Smooth muscle cell of the brain vasculature (primary cell): ENCODE data around the gene MICAL2.
A peak's percentile ranks its signal among the peaks of the same experiment; 100 is the strongest.
"Not testable (repeated sequence)": the region's sequence is repeated elsewhere in the genome, so short reads cannot be mapped to it uniquely, and the experiment has no call there.

Source experiments
- DNase-seq: peaks from one replicate; pipeline ENCODE4 v3.0.0-alpha.2; 2012; ENCODE audit warnings: low read depth, low spot score

MICAL2 gene

DNA sequence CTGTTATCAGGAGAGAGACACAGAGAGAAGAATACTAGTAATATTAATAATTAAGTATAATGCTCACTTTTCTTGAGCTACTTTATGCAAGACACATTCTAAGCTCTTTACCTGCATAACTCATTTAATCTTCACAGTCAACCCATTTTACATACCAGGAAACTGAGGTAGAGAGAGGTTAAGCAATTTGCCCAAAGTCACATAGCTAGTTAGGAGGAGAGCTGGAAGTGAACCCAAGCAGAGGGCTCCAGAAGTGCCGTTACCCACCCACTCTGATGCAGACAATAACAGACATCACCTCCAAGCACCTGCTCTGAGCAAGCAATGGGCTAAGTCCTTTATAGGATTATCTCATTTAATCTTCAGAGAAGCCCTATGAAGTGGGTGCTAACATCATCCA, 24.8 kb downstream of the MICAL2 start:
- no peak for DNase-seq

DNA sequence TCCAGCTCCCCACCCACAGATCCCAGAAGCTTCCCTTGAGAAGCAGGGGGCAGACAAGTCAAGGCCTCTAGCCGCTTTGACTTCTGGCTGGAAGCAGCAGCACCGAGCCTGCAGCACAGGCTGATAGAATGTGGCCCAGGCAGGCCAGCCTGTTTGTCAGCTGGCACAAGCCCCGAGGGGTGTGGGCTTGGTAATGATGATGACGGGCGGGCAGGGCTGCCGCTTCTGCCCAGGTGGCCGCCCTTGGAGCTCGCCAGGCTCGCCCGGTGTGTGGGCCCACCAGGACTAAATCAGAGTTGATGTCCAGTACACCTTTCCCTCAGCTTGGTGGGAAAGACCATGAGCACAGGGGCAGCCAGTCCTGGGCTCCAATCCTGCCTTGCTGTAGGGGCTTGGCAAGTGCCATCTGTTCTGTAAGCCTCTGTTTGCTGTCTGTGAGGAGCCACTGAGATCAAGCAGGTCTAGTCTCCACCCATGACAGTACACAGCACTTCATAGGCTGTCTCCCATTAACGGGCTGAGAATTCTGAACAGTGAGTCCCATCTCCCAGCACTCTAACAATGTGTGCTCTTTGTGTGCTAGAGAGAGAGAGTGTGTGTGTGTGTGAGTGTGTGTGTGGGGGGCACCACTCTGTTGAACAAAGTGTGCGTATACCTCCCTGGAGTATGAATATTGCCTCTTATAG, 26.8 kb downstream of the MICAL2 start:
- no peak for DNase-seq

DNA sequence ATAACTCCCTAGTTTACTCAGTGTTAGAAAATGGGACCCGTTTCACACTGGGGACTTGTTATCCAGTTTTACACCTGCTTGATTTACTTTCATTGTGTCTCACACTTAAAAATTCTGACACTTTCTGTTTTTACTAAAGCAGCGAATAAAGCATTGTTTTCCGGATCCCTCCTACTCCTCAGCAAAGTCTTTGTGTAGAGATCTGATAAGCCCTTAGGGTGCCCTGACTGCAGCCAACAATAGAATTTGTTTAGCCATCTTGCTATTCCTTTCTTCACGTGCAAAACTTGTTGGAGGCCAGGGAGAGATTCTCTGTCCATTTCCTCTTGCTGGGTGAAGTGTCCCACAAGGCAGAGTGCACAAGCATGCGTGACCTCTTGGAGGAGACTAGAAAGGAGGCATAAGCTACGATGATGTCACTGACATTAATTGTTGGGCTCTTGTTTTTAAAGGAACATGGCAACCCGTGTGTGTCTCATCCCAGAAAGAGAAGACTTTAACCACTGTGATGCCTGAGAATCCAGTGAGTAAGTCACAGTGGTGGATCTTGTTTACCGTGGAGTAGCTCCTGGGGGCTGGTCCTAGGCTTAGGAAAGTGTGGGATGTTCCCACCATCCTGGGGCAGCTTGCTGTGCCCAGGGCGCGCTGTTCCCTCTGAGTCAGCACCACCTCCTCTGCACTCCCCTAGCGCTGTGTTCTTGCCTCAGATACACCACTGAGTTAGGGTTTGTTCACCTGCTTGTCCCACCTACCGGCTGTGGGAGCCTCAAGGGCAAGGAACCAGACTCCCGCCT, 27.7 kb downstream of the MICAL2 start:
- DNase-seq = peak; percentile 90

DNA sequence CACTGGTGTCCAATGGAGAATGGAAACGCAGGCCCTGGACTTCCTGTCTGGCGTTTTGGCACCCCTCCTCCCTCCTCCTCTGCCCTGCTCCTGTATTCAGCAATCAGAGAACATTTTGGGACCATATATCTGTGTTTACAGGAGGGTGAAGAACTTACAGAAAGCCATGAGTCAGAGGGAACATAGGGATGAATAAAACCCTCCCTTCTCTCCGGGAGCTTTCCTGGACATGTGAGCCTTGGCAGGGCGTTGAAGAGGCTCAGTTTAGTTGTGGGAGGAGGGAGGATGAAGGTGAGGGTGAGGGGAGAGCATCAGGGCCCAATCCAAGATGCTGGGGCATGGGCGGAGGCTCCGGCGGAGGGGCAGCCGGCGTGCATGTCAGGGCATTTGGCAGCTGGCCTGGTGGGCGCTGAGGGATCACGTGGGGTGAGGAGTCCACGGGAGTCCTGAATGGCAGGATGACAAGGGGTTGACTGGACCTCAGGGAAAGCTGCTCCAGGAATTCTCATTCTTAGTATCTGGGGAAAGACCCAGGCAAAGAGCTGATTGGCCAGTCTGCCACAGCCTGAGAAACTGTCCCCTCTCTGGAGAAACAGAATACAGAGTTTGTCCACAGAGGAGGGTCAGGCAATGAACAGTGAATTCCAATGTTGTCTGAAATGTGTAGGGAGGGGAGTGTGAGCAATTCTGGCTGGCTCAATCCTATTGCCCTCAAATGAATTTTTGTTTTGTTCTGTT, 28.9 kb downstream of the MICAL2 start:
- DNase-seq = peak; percentile 88

DNA sequence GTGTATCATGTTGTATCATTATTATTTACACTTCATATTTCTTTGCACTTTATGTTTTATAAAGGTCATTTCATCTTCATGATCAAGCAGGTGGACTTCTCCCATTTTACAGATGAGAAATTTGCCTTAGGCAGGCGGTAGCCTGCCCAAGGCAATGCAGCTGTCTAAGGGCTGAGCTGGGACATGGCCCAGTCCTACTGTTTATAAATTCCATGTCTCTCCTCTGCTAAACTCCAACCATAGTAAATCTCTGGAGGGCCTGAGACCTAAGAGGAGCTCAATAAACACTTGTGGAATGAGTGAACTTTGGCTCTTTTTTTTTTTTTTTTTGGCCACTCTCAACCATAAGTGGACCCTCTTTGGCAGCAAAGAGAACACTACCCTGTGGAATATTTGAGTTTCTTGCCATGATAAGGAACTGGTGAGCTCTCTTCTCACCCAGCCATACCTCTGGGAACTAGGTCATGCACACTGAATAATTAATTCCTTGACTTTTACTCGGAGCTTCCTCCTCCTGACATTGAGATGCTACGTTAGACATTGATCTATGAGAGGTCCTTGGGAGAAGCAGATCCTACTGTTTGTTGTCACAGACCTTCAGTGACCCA, 29.9 kb downstream of the MICAL2 start:
- DNase-seq = no peak

DNA sequence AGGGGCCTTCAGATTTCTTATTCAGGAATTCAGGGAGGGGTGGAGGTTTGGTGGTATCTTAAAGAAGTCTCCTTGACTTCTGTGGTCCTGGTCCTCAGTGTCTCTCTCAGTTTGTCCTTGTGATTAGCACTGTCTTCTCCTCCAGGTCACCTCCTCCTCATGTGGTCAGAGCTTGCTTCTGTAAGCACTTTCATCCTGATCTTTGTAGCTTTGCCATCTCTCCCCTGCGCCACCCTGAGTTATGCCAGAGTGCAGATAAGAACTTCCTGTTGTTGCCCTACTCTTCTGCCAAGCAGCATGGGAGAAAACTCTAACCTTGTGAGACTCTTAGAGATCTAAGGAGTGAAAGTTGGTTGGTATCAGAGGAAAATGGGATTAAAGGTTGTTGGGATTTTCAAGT, 30.9 kb downstream of the MICAL2 start:
- no peak for DNase-seq

DNA sequence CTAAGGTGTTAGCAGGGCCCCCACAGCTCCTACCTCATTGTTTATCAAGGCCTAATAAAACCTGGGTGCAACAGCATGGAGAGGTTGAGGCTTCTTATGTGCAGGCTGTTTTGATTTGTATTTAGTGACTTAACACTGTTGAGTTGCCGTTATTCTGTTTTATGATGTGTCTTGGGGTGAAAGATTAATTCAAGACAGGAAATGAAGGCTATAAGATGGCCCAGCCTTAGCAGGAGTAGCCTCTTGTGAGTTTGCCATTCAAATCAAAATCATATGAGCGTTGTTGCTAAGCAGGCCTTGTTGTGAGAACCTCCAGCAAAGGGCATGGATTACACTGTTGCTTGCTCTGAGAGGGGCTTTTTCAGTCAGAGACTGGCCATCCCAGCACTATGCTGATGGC, 31.8 kb downstream of the MICAL2 start:
- DNase-seq = no peak

DNA sequence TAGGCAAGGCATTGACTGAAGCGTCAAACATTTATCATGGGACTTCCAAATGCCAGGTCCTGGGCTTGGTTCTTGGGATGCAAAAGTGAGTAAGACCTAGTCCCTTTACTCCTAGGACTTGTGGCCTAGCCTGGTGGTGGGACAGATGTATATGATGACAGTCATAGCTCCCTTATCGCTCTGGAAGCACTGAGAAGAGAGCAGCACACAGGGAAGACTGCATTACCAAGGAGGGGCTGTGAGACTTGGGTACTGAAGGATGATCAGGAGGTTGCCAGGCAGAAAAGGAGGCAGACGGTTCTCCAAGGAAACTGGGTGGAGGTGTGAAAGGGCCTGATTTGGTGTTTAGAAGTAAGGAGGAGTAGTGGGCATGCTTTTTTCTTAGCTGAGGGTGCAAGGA, 32.5 kb downstream of the MICAL2 start:
- no peak for DNase-seq

DNA sequence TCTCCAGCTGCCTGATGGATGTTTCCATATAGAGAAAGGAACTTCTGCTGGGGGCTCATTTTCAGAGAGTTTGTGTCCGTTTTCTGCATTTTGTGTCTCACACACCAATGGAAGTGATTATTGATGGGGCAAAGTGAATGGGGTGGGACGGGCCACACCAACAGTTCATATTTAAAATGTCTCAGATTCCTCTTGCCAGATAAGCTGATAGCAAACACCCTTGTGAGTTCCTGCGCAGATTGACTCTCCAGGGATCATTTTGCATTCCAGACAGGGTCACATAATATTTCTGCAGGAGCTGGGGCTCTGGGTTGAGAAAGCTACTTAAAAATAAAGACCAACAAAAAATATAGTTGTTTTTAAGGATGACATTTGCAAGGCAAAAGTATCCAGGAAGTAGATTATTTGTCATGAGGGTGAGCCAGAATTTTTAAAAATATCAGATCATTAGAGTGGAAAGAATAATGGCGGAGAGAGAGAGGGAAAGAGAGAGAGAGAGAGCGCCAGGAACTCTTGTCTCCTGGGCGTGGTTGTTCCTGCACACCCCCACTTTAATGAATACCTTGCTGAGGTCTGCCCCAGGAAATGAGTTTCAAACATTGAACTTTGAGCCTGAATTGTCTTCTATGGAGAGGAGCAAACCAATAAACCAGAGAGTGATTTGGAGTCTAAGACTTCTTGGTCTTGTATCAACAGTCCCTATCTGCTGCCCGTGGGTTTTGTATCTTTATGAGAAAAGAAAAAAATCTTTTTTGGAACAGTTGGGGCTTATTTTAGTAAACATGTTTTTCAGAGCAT, 33.3 kb downstream of the MICAL2 start:
- DNase-seq = no peak

DNA sequence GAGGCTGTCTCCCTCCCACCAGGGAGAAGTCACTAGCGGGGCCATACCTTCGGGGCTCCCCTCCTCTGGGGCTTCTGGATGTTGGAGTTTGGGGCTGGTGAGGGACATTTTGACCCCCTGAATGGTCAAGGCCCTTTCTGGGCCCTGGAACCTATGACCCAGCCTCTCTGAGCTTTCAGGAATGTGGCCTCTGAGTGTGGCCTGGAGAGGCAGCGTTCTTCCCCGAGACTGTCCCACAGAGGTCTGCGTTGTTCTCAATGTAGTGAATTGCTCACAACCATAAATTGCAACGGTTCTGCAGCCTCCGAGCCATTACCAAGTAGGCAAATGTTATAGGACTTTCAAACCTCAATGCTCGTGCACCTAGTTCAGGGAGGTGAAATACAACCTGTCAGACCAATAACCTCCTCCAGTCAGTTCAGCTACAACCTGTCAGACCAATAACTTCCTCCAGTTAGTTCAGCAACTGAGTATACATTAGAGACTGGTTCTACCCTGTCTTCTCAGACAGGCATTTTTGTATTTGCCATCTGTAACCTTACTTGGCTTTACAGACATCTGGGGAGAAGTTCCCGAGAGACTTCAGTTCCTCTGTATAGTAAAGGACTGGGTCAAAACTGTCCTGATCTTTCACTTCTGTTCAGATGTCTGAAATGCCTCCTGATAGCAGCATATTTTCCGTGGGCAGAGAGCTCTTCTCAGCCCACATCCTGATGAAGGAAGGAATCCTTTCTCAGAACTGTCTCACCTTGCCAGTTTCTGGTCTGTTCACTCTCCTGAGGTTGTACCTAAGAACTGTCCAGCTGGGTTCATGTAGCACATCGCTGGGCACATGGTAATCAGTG, 34.2 kb downstream of the MICAL2 start:
- no peak for DNase-seq

DNA sequence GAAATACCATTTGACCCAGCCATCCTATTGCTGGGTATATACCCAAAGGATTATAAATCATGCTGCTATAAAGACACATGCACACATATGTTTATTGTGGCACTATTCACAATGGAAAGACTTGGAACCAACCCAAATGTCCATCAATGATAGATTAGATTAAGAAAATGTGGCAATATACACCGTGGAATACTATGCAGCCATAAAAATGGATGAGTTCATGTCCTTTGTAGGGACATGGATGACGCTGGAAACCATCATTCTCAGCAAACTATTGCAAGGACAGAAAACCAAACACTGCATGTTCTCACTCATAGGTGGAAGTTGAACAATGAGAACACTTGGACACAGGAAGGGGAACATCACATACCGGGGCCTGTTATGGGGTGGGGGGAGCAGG, 36.3 kb downstream of the MICAL2 start:
- DNase-seq = not testable (repeated sequence)

DNA sequence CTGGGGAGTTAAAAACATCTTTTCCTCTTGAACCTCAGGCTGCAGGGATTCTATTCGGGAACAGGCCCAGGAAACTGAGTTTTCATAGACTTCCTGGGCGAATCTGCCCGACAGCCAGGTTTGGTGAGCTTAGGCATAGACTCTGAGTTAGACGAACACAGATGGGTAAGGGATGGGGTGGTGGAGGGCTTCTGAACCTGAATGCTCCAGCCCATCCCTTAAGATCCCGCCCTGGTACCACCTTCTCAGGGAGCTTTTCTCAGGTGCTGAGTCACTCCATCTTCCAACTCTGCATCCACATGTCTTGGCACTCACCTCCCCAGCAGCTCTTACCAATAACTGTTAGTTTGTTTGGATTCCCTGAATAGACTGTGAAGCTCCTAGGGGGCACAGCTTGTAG, 37.4 kb downstream of the MICAL2 start:
- DNase-seq = no peak

DNA sequence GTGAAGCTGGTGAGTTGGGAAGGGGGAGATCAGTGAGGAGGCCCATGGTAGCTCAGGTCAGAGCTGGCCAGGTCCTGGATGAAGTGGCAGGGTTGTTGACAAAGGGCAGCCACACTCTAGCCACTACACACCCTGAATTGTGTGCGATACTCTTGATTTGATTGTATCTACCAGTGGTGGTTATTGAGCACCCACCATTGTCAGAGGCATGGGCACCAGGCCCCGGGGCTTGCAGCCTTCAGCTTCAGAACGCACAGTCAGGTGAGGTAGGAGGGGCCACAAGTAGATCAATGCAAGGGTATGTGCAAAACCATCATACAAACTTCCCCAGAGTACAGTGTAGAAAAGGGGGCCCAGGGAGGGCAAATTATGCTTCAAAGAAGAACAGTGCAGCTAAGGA, 38.1 kb downstream of the MICAL2 start:
- DNase-seq = no peak

DNA sequence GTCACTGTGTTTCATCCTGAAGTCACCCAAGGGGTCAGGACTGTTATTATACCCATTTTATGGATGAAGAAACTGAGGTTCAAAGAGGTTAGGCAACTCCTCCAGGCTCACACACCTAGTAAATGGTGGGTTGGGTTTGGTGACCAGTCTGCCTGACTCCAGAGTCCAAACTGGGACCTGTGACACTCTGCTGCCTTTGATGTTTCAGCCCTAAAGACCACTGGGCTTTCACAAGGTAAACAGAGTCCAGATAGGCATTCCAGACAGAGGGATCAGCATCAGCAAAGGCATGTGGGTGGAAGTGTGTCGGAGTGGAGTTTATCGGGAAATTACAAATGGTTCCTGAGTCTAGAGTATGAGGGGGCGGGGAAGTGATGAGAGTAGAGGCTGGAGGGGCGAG, 38.5 kb downstream of the MICAL2 start:
- no peak for DNase-seq

DNA sequence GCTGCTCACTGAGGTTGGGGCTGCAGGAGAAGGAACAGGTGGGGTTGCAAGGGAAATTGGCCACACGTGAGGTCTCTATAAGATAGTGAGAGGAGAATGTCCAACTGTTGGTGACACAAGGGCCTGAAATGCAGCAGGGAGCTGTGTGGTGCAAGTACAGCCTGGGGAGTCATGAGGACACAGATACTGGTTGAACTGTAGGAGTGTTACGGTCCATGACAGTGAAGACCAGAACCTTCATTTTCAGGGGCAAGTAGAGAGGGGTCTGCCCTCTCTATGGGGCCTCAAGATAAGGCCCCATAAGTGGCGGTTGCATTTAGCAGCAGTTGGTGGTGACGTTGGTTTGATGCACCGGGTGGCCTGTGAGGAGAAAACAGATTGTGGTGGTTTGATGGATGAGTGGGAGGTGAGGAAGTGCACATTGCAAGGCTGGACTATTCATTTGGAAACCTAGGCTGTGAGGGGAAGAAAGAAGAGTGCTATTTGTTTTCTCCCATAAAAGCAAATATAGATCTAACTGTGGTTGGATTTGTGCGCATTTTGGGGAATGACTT, 39.4 kb downstream of the MICAL2 start:
- DNase-seq = no peak

DNA sequence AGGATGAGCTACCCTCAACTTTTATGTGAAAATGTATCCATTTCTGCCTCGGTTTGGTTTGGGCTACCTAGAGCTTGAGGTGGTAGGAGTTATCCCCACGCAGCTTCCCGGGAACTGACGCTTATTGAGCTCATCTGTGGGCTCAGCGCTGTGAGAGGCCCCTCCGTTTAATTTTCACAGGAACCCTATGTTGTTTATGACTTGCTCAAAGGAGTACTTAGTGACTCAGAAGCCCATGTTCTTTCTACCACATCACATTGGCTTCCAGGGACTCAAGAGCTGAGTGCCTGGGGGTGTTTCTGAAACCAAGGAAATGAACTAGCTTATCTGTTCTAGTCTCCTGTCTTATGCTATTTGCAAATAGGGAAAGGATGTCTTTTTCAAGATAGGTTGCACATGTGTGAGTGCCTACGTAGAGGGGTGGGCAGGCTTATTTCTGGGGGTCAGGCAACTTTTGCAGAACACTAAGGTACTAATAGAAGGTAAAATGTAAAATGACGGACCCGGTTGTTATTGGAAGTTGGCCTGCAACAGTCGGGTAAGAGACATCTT, 40.5 kb downstream of the MICAL2 start:
- DNase-seq = no peak

DNA sequence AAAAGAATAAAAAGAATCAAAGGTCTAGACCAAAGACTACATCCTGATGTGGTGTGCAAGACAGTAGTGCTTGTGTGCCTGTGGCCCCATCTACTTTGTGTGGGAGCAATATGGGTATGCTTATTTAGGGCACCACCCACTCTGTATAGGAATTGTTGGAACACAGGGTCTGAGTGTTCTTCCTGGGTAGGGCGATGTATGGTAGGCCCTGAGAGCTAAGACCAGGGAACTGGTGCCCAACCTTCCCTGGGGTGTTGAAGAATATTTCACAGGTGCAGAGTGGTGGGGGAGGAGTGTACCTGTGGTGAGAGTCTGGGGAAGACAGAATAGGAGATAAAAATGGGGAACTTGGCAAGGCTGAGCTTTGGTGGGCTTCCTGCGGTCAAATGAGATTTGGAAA, 41.9 kb downstream of the MICAL2 start:
- no peak for DNase-seq

DNA sequence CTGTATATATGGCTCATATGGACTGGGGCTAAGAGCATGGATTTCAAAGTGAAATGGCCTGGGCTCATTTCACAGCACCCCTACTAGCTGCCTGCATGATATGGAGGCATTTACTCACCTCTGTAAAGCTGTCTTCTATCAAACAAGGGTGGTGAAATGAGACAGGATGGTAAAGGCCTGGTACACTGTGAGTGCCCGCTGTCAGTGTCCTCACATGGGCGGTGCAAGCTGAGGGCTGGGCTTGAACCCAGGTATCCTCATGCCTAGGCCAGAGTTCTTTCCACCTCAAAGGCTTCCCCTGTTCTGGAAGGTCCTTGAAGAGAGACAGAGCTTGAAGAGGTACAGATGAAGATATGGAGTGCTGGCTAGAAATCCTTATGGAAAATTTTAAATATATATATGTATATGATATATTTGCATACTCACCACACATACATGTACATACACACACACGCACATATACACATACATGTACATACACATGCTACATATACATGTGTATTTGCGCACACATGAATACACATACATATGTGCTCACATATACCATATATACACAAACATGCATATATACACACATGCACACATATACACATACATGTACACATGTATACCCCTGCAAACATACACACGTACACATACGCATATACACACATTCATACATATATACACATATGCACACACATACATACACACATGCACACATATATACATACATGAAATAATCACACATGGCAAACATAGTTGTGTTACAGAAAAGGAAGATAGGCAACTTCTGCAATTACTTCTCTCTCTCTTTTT, 44.7 kb downstream of the MICAL2 start:
- DNase-seq = no peak

DNA sequence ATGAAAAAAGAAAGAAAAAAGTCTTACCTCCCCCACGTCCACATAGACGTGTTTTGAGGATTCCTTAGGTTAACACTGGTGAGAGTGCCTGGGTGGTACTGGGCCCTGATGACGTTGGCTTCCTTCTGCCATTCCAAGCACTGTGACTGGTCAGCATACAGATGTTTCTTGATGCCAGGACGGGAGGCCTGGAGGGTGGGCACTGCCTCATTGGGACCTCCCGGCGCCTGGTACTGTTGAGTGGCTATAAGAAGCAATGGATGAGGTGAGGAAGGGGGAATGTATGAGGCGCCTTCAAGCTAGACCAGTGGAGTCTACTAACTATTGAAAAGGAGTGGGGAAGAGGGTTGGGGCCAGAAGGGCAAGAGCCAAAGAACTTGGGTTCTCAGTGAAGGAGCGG, 45.3 kb downstream of the MICAL2 start:
- DNase-seq = no peak
